B cell (primary cell): ENCODE data around the gene RABL2B. TPM values are rescaled to one million over a fixed set of nuclear protein-coding genes. Genes with fewer than 3 reads are reported as not detected.
"Not testable (repeated sequence)": the region's sequence is repeated elsewhere in the genome, so short reads cannot be mapped to it uniquely, and the experiment has no call there.

Experiments
- ATAC-seq: fragments of 200-7000 bp; cut with Tn5 transposase; one replicate; pipeline ENCODE4 v1.10.0; 2021; ENCODE audit warnings: low read depth, mild to moderate bottlenecking, moderate number of reproducible peaks, moderate library complexity
- CTCF ChIA-PET: fragments of 350-600 bp; sonication (Branson Sonifier 250); formaldehyde crosslinking; loops from one replicate; lab custom pipeline; 2021; ENCODE audit warnings: antibody characterized with exemption, inconsistent platforms; lab: Charles Lee
- POLR2A ChIA-PET: fragments of 350-600 bp; sonication (Branson Sonifier 250); formaldehyde crosslinking; loops from one replicate; lab custom pipeline; 2021; ENCODE audit warnings: antibody characterized with exemption; lab: Charles Lee
- DNase-seq: peaks from one replicate; pipeline ENCODE4 v3.0.0; 2013
- H2AFZ ChIP-seq: 2 replicates; pipeline ENCODE4 v1.6.1; 2012; ENCODE audit warnings: mild to moderate bottlenecking, low read depth, low read length; ENCODE audit not compliant: insufficient read depth, poor library complexity, severe bottlenecking
- H3K27ac ChIP-seq, 2 donors: 1 replicate in 1 of 2; 2 replicates in 1 of 2; pipeline ENCODE4 v1.5.1; 2012 to 2013; ENCODE audit warnings: low read length in 2 of 2, mild to moderate bottlenecking in 2 of 2, moderate library complexity in 1 of 2
- H3K27me3 ChIP-seq, 4 experiments: fragments of 200-600 bp in 1 of 4; sonication (generic) in 1 of 4; replicated peaks in 1 of 4; 1 replicate in 2 of 4; 2 replicates in 2 of 4; pipeline versions ENCODE4 v1.6.1 to v1.7.0; 2013 to 2016; ENCODE audit warnings: low read length in 3 of 4, mild to moderate bottlenecking in 2 of 4, mixed read lengths in 1 of 4, moderate library complexity in 1 of 4; ENCODE audit not compliant: insufficient read depth in 4 of 4, control insufficient read depth in 3 of 4; ENCODE audit errors: control extremely low read depth in 1 of 4
- H3K36me3 ChIP-seq, 2 experiments: replicated peaks in 1 of 2; 1 replicate in 1 of 2; 2 replicates in 1 of 2; pipeline versions ENCODE4 v1.6.1 to v1.7.1; 2013; ENCODE audit warnings: low read length in 1 of 2; ENCODE audit not compliant: insufficient read depth in 2 of 2, control insufficient read depth in 1 of 2; ENCODE audit errors: control extremely low read depth in 1 of 2, extremely low read depth in 1 of 2
- H3K4me1 ChIP-seq, 2 donors: fragments of 200-600 bp in 1 of 2; sonication (generic) in 1 of 2; 1 replicate in 1 of 2; 2 replicates in 1 of 2; pipeline versions ENCODE4 v1.5.1 to v1.6.1; 2013 to 2017; ENCODE audit warnings: low read length in 2 of 2; ENCODE audit not compliant: control insufficient read depth in 2 of 2, insufficient read depth in 2 of 2
- H3K4me2 ChIP-seq: replicated peaks from 2 replicates; pipeline ENCODE3; 2012; ENCODE audit warnings: mild to moderate bottlenecking, low read depth, low read length; ENCODE audit not compliant: poor library complexity, severe bottlenecking
- H3K4me3 ChIP-seq, 5 experiments: fragments of 200-600 bp in 1 of 5; sonication (generic) in 1 of 5; 1 replicate in 3 of 5; 2 replicates in 2 of 5; pipeline versions ENCODE4 v1.5.1 to v1.7.0; 2011 to 2016; ENCODE audit warnings: low read length in 4 of 5, mild to moderate bottlenecking in 4 of 5, low read depth in 2 of 5, control low read depth in 1 of 5, moderate library complexity in 1 of 5; ENCODE audit not compliant: insufficient read depth in 1 of 5; ENCODE audit errors: control extremely low read depth in 1 of 5, extremely low read depth in 1 of 5
- H3K79me2 ChIP-seq: fragments of 200-600 bp; sonication (generic); one replicate; pipeline ENCODE4 v1.6.0; 2016; ENCODE audit warnings: low read length; ENCODE audit not compliant: control insufficient read depth, insufficient read depth
- H3K9ac ChIP-seq: fragments of 200-600 bp; sonication (generic); 2 replicates; pipeline ENCODE4 v1.6.1; 2017; ENCODE audit warnings: mild to moderate bottlenecking, low read length, moderate library complexity
- H3K9me3 ChIP-seq, 3 donors: one replicate each; pipeline versions ENCODE4 v1.6.1 to v1.7.1; 2013; ENCODE audit warnings: low read length in 2 of 3; ENCODE audit not compliant: control insufficient read depth in 2 of 3, insufficient read depth in 1 of 3; ENCODE audit errors: control extremely low read depth in 1 of 3
- H4K20me1 ChIP-seq: 2 replicates; pipeline ENCODE4 v1.6.0; 2012; ENCODE audit warnings: mild to moderate bottlenecking, low read length; ENCODE audit not compliant: insufficient read depth, control insufficient read depth, poor library complexity, severe bottlenecking
- H3K27ac Mint-ChIP-seq: one replicate; pipeline ENCODE4 v1.8.0; 2021; ENCODE audit warnings: mixed read lengths
- H3K27me3 Mint-ChIP-seq: one replicate; pipeline ENCODE4 v1.8.0; 2021; ENCODE audit warnings: mixed read lengths
- H3K4me1 Mint-ChIP-seq: one replicate; pipeline ENCODE4 v1.8.0; 2021; ENCODE audit warnings: mixed read lengths
- H3K4me3 Mint-ChIP-seq: one replicate; pipeline ENCODE4 v1.8.0; 2021; ENCODE audit warnings: mixed read lengths
- H3K9me3 Mint-ChIP-seq: one replicate; pipeline ENCODE4 v1.8.0; 2022; ENCODE audit warnings: mixed read lengths; ENCODE audit not compliant: insufficient read depth
- WGBS: methylation state at CpG from one replicate; pipeline ENCODE4 v1.1.5; 2013; ENCODE audit warnings: missing lambda C conversion rate; ENCODE audit not compliant: insufficient coverage; 5-methylcytosine and 5-hydroxymethylcytosine counted together
- intact Hi-C: fragments of 100-400 bp; cut with micrococcal nuclease; formaldehyde crosslinking; loops from one replicate; pipeline ENCODE4 v1.10.0; 2022
- polyA plus RNA-seq: library from polyadenylated mRNA; depleted of rRNA; stranded (reverse); fragments of >200 nt; gene quantifications from 2 replicates; pipeline ENCODE4 v1.2.3, GENCODE V29; 2012
- total RNA-seq, 2 donors: library from RNA; stranded (reverse); fragments of 120-200 nt in 1 of 2; gene quantifications; 1 replicate in 1 of 2; 2 replicates in 1 of 2; pipeline versions ENCODE4 v1.2.3 to v1.2.4, GENCODE V29; 2013 to 2022

Gene RABL2B
- total and polyA plus RNA-seq, 2 donors (not counting 1 experiment from before 2014, with no cell fraction given), result 93.1 to 99.0 TPM

GRCh38 chr22:50749302-50750074 is 33.9 kb downstream of the RABL2B start:
- CTCF ChIA-PET, result not testable (repeated sequence)

DNA sequence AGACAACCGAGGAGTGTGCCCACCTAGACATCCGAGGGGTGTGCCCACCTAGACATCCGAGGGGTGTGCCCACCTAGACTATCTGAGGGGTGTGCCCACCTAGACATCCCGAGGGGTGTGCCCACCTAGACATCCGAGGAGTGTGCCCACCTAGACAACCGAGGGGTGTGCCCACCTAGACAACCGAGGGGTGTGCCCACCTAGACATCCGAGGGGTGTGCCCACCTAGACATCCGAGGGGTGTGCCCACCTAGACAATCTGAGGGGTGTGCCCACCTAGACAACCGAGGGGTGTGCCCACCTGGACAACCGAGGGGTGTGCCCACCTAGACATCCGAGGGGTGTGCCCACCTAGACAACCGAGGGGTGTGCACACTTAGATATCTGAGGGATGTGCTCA is 34.8 kb downstream of the RABL2B start:
- H3K4me2 ChIP-seq, H3K4me3 Mint-ChIP-seq, H3K36me3 ChIP-seq, H3K9me3 Mint-ChIP-seq, H3K9ac ChIP-seq, H3K9me3 ChIP-seq, H3K27me3 ChIP-seq, H4K20me1 ChIP-seq, H3K27me3 Mint-ChIP-seq, POLR2A ChIA-PET, CTCF ChIA-PET, H3K27ac ChIP-seq, intact Hi-C loops, H3K4me3 ChIP-seq, DNase-seq, H3K79me2 ChIP-seq, ATAC-seq, H3K27ac Mint-ChIP-seq, H3K4me1 ChIP-seq, H2AFZ ChIP-seq, H3K4me1 Mint-ChIP-seq: not testable (repeated sequence)
- 86% methylated on average over 9 of the region's 13 CpGs for WGBS

More at GRCh38 chr22:50749302-50750074, 33.9 kb downstream of the RABL2B start:
- H3K36me3 ChIP-seq, H3K27me3 ChIP-seq, H3K79me2 ChIP-seq, H4K20me1 ChIP-seq, H3K4me2 ChIP-seq, ATAC-seq, DNase-seq, intact Hi-C loops, POLR2A ChIA-PET, H3K4me1 ChIP-seq, H3K27me3 Mint-ChIP-seq, H3K9ac ChIP-seq, H3K27ac Mint-ChIP-seq, H3K4me3 ChIP-seq, H3K27ac ChIP-seq, H3K4me1 Mint-ChIP-seq, H3K9me3 ChIP-seq, H2AFZ ChIP-seq, H3K4me3 Mint-ChIP-seq, H3K9me3 Mint-ChIP-seq: not testable (repeated sequence)
- 60% methylated on average over 2 of the region's 9 CpGs for WGBS

DNA sequence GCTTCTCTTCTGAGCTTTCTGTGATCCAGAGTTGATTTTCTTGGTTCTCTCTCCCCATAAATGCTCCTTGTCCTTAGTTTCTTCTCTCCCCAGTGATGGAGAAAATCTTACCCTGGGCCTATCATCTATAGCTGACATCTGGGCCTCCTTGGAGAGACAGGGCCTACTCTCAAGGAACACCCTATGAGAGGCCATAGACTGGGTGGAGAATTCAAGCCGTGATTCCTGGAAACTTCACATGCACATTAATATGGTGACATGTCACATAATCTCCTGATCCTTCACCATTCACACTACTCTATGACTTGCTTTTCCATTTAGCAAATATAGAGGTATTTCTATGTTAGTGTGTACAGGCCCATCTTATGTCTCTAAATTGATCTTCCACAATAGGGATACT is 35.9 kb downstream of the RABL2B start:
- H3K9me3 ChIP-seq, ATAC-seq, H4K20me1 ChIP-seq, DNase-seq, H3K27ac ChIP-seq, H3K4me2 ChIP-seq, H3K27ac Mint-ChIP-seq, H3K79me2 ChIP-seq, H3K27me3 ChIP-seq, H3K4me1 ChIP-seq, H3K9ac ChIP-seq, CTCF ChIA-PET, H3K4me3 Mint-ChIP-seq, H2AFZ ChIP-seq, H3K27me3 Mint-ChIP-seq, H3K36me3 ChIP-seq, POLR2A ChIA-PET, H3K4me3 ChIP-seq, H3K9me3 Mint-ChIP-seq, H3K4me1 Mint-ChIP-seq, intact Hi-C loops: not testable (repeated sequence)
- no CpG with 5 or more reads among the region's 1 CpG for WGBS

- POLR2A ChIA-PET, H3K27ac Mint-ChIP-seq, H3K9me3 ChIP-seq, H3K9me3 Mint-ChIP-seq, H3K79me2 ChIP-seq, H3K4me2 ChIP-seq, H3K9ac ChIP-seq, H3K27ac ChIP-seq, H3K36me3 ChIP-seq, H3K27me3 Mint-ChIP-seq, DNase-seq, H2AFZ ChIP-seq, ATAC-seq, H3K27me3 ChIP-seq, H3K4me1 ChIP-seq, H3K4me3 ChIP-seq, H4K20me1 ChIP-seq, H3K4me3 Mint-ChIP-seq, intact Hi-C loops, H3K4me1 Mint-ChIP-seq, CTCF ChIA-PET: not testable (repeated sequence)
- WGBS, result 0% methylated on average over 1 of the region's 12 CpGs
These were observed 39.0 kb downstream of the RABL2B start for GRCh38 chr22:50744424-50744823.
